H9 (cell line): Measurements from ENCODE around the gene VPS54. TPM values are rescaled to one million over a fixed set of nuclear protein-coding genes. Genes with fewer than 3 reads are reported as not detected.

Experiments used
- DNase-seq: peaks from one replicate; pipeline ENCODE4 v3.0.0-alpha.2; 2017
- H2AFZ ChIP-seq: one replicate; pipeline ENCODE4 v1.6.1; 2013; ENCODE audit warnings: mild to moderate bottlenecking, low read length, control low read depth, moderate library complexity
- H2AK5ac ChIP-seq: 2 replicates; pipeline ENCODE4 v1.6.1; 2013; ENCODE audit warnings: low read length, control low read depth, mixed read lengths; ENCODE audit not compliant: insufficient read length
- H2BK120ac ChIP-seq: one replicate; pipeline ENCODE4 v1.6.1; 2013; ENCODE audit warnings: low read depth, mild to moderate bottlenecking, low read length, control low read depth, inconsistent platforms; ENCODE audit not compliant: poor library complexity, severe bottlenecking
- H2BK12ac ChIP-seq: 2 replicates; pipeline ENCODE4 v1.6.1; 2013; ENCODE audit warnings: low read length, control low read depth, mixed read lengths, low read depth; ENCODE audit not compliant: insufficient read length
- H2BK15ac ChIP-seq: 2 replicates; pipeline ENCODE4 v1.6.1; 2013; ENCODE audit warnings: low read depth, low read length, control low read depth
- H2BK20ac ChIP-seq: one replicate; pipeline ENCODE4 v1.6.1; 2013; ENCODE audit warnings: low read depth, mild to moderate bottlenecking, low read length, control low read depth, inconsistent platforms; ENCODE audit not compliant: poor library complexity, severe bottlenecking
- H2BK5ac ChIP-seq: 2 replicates; pipeline ENCODE4 v1.6.1; 2013; ENCODE audit warnings: low read length, control low read depth, mixed read lengths; ENCODE audit not compliant: insufficient read length
- H3K14ac ChIP-seq: 2 replicates; pipeline ENCODE4 v1.6.1; 2013; ENCODE audit warnings: low read length, control low read depth; ENCODE audit not compliant: insufficient read depth
- H3K18ac ChIP-seq: 2 replicates; pipeline ENCODE4 v1.6.1; 2013; ENCODE audit warnings: low read depth, mild to moderate bottlenecking, mixed read lengths, low read length, control low read depth; ENCODE audit not compliant: insufficient read length
- H3K23ac ChIP-seq: 2 replicates; pipeline ENCODE4 v1.6.1; 2013; ENCODE audit warnings: low read length, control low read depth, mixed read lengths, low read depth; ENCODE audit not compliant: insufficient read length
- H3K23me2 ChIP-seq: 2 replicates; pipeline ENCODE4 v1.6.1; 2013; ENCODE audit warnings: low read depth, mild to moderate bottlenecking, mixed read lengths, low read length, control low read depth; ENCODE audit not compliant: insufficient read length, poor library complexity, severe bottlenecking
- H3K27ac ChIP-seq: 2 replicates; pipeline ENCODE4 v1.5.1; 2013; ENCODE audit warnings: low read length, control low read depth, mixed read lengths, low read depth; ENCODE audit not compliant: insufficient read length
- H3K27me3 ChIP-seq: 2 replicates; pipeline ENCODE4 v1.6.1; 2013; ENCODE audit warnings: low read length, control low read depth, inconsistent platforms; ENCODE audit not compliant: insufficient read depth
- H3K4ac ChIP-seq: 2 replicates; pipeline ENCODE4 v1.6.1; 2013; ENCODE audit warnings: low read depth, mild to moderate bottlenecking, control low read depth, inconsistent platforms, low read length, moderate library complexity
- H3K4me1 ChIP-seq: 2 replicates; pipeline ENCODE4 v1.6.1; 2013; ENCODE audit warnings: low read length, control low read depth, inconsistent platforms; ENCODE audit not compliant: insufficient read depth
- H3K4me2 ChIP-seq: 2 replicates; pipeline ENCODE4 v1.6.1; 2013; ENCODE audit warnings: low read length, control low read depth, mixed read lengths; ENCODE audit not compliant: insufficient read length, insufficient read depth
- H3K56ac ChIP-seq: 2 replicates; pipeline ENCODE4 v1.6.1; 2013; ENCODE audit warnings: low read depth, mild to moderate bottlenecking, mixed read lengths, low read length, control low read depth; ENCODE audit not compliant: insufficient read length
- H3K79me1 ChIP-seq: 2 replicates; pipeline ENCODE4 v1.6.1; 2013; ENCODE audit warnings: low read depth, mild to moderate bottlenecking, moderate library complexity, low read length, control low read depth, inconsistent platforms; ENCODE audit not compliant: insufficient read depth, poor library complexity, severe bottlenecking
- H3K79me2 ChIP-seq: 2 replicates; pipeline ENCODE4 v1.6.1; 2013; ENCODE audit warnings: low read length, control low read depth, inconsistent platforms; ENCODE audit not compliant: insufficient read depth
- H3K9ac ChIP-seq: 2 replicates; pipeline ENCODE4 v1.6.1; 2013; ENCODE audit warnings: low read length, control low read depth, mixed read lengths; ENCODE audit not compliant: insufficient read length; ENCODE audit errors: extremely low read depth
- H3K9me3 ChIP-seq: one replicate; pipeline ENCODE4 v1.6.1; 2013; ENCODE audit warnings: low read depth, low read length, inconsistent platforms; ENCODE audit not compliant: control insufficient read depth
- H3T11ph ChIP-seq: one replicate; pipeline ENCODE4 v1.6.1; 2013; ENCODE audit warnings: mild to moderate bottlenecking, low read length, control low read depth, inconsistent platforms
- H4K20me1 ChIP-seq: one replicate; pipeline ENCODE4 v1.6.1; 2013; ENCODE audit not compliant: control insufficient read depth, insufficient read length, insufficient read depth
- H4K5ac ChIP-seq: 2 replicates; pipeline ENCODE4 v1.6.1; 2013; ENCODE audit warnings: low read depth, mild to moderate bottlenecking, mixed read lengths, low read length, control low read depth; ENCODE audit not compliant: insufficient read length
- H4K8ac ChIP-seq: replicated peaks from 2 replicates; pipeline ENCODE4 v1.6.1; 2013; ENCODE audit warnings: low read length, control low read depth, mixed read lengths, low read depth; ENCODE audit not compliant: insufficient read length
- H4K91ac ChIP-seq: 2 replicates; pipeline ENCODE4 v1.6.1; 2013; ENCODE audit warnings: low read depth, mild to moderate bottlenecking, moderate library complexity, mixed read lengths, low read length, control low read depth; ENCODE audit not compliant: insufficient read length
- H3K27ac Mint-ChIP-seq, 3 experiments: 2 replicates in 2 of 3; 3 replicates in 1 of 3; pipeline ENCODE4 v1.8.0; 2020 to 2021; ENCODE audit warnings: mixed read lengths in 3 of 3, mild to moderate bottlenecking in 1 of 3, moderate library complexity in 1 of 3
- H3K27me3 Mint-ChIP-seq: 2 replicates; pipeline ENCODE4 v1.8.0; 2021; ENCODE audit warnings: low read depth, mild to moderate bottlenecking, moderate library complexity, mixed read lengths
- H3K36me3 Mint-ChIP-seq, 3 experiments: 2 replicates in 2 of 3; 3 replicates in 1 of 3; pipeline ENCODE4 v1.8.0; 2020 to 2021; ENCODE audit warnings: low read depth in 3 of 3, mixed read lengths in 3 of 3; ENCODE audit not compliant: insufficient read depth in 1 of 3
- H3K4me1 Mint-ChIP-seq, 2 experiments: 2 replicates each; pipeline ENCODE4 v1.8.0; 2020; ENCODE audit warnings: mixed read lengths in 2 of 2
- H3K4me3 Mint-ChIP-seq, 2 experiments: 2 replicates in 1 of 2; 3 replicates in 1 of 2; pipeline ENCODE4 v1.8.0; 2020 to 2021; ENCODE audit warnings: mild to moderate bottlenecking in 2 of 2, mixed read lengths in 2 of 2, moderate library complexity in 1 of 2
- H3K9me3 Mint-ChIP-seq, 2 experiments: 2 replicates in 1 of 2; 3 replicates in 1 of 2; pipeline ENCODE4 v1.8.0; 2020; ENCODE audit warnings: mild to moderate bottlenecking in 2 of 2, mixed read lengths in 2 of 2, moderate library complexity in 1 of 2
- CTCF ChIP-seq: fragments of 200-600 bp; sonication (generic); conservative IDR thresholded peaks from 3 replicates; pipeline ENCODE4 v1.8.0; 2021; ENCODE audit warnings: antibody characterized with exemption, mild to moderate bottlenecking
- WGBS: extraction: QIAGEN DNeasy Blood & Tissue Kit; methylation state at CpG from one replicate; pipeline ENCODE4 v1.1.7; 2013; ENCODE audit warnings: missing lambda C conversion rate, low lambda C conversion rate, mixed read lengths; ENCODE audit not compliant: insufficient read length; ENCODE audit errors: extremely low coverage; 5-methylcytosine and 5-hydroxymethylcytosine counted together
- total RNA-seq: library from RNA; stranded (reverse); gene quantifications from 2 replicates; pipeline ENCODE4 v1.2.1, GENCODE V29; 2021

VPS54 gene
- total RNA-seq, 1 experiment from 2014 or later = 13.4 TPM

- H2BK12ac ChIP-seq = no peak overlapping the region
- no peak overlapping the region for H3K4ac ChIP-seq
- H3K14ac ChIP-seq = no peak overlapping the region
- no peaks in the 10 kb centered on the region for H3K9me3 ChIP-seq
- H4K8ac ChIP-seq = no peak overlapping the region
- Mint-ChIP-seq H3K27ac (no peak overlapping the region), H3K4me3 (no peak overlapping the region), H3K27me3 (no peaks in the 10 kb centered on the region), H3K9me3 (peaks cover 2 to 4% of the 10 kb centered on the region in 2 experiments; a peak in 4 of 5 replicates), H3K4me1 (no peaks in the 10 kb centered on the region), H3K36me3 (peaks cover 12 to 27% (median 19%) of the 10 kb centered on the region in 3 experiments)
- no peak overlapping the region for H2BK20ac ChIP-seq
- no peak overlapping the region for H3K18ac ChIP-seq
- DNase-seq = no peak
- no peaks in the 10 kb centered on the region for H3K23me2 ChIP-seq
- H2BK5ac ChIP-seq = no peak overlapping the region
- no peak overlapping the region for H3K9ac ChIP-seq
- no peak overlapping the region for H2AK5ac ChIP-seq
- no peak overlapping the region for H4K5ac ChIP-seq
- no peak overlapping the region for H3K23ac ChIP-seq
- no peaks in the 10 kb centered on the region for H4K20me1 ChIP-seq
- no peak overlapping the region for H2AFZ ChIP-seq
- WGBS = no CpG with 5 or more reads among the region's 2 CpGs
- no peak overlapping the region for H3T11ph ChIP-seq
- H2BK120ac ChIP-seq = no peak overlapping the region
- H3K4me1 ChIP-seq = no peaks in the 10 kb centered on the region
- H3K4me2 ChIP-seq = no peak overlapping the region
- no peak overlapping the region for H3K27ac ChIP-seq
- H3K79me2 ChIP-seq = no peaks in the 10 kb centered on the region
- no peak overlapping the region for H3K56ac ChIP-seq
- TF ChIP-seq CTCF = no peak
- no peak overlapping the region for H2BK15ac ChIP-seq
- H3K27me3 ChIP-seq = no peaks in the 10 kb centered on the region
- no peaks in the 10 kb centered on the region for H3K79me1 ChIP-seq
- no peak overlapping the region for H4K91ac ChIP-seq
These were observed 35.1 kb downstream of the VPS54 start for GRCh38 chr2:63983986-63984605.
